CD4-positive, alpha-beta T cell treated with Interleukin-12 subunit alpha and Interleukin-12 subunit beta, for 1 hour (primary cell): Measurements from ENCODE around the gene TPST2.

Experiments used
- DNase-seq: peaks from one replicate; pipeline ENCODE4 v3.0.0-alpha.2; 2020

The TPST2 gene

GRCh38 chr22:26610072-26610958, 20.4 kb upstream of the TPST2 start:
- peak; percentile 56 for DNase-seq

- no peak for DNase-seq
These were observed 19.4 kb upstream of the TPST2 start for GRCh38 chr22:26609287-26609686.

- no peak for DNase-seq
These were observed 18.2 kb upstream of the TPST2 start for GRCh38 chr22:26608129-26608528.

- no peak for DNase-seq
These were observed 16.7 kb upstream of the TPST2 start for GRCh38 chr22:26606611-26607010.

GRCh38 chr22:26604368-26604767, 14.4 kb upstream of the TPST2 start:
- no peak for DNase-seq

- no peak for DNase-seq
These were observed 12.2 kb upstream of the TPST2 start for GRCh38 chr22:26602127-26602526.

- no peak for DNase-seq
These were observed 11.8 kb upstream of the TPST2 start for GRCh38 chr22:26601726-26602125.

- no peak for DNase-seq
These were observed 9.6 kb upstream of the TPST2 start for GRCh38 chr22:26599505-26599904.

GRCh38 chr22:26597480-26597879, 7.5 kb upstream of the TPST2 start:
- DNase-seq, result no peak

GRCh38 chr22:26597026-26597425, 7.1 kb upstream of the TPST2 start:
- DNase-seq, result peak; percentile 32

- DNase-seq, result no peak
These were observed 3.8 kb upstream of the TPST2 start for GRCh38 chr22:26593763-26594162.

- peak; percentile 65 for DNase-seq
These were observed 2.5 kb upstream of the TPST2 start for GRCh38 chr22:26592421-26592891.

GRCh38 chr22:26589367-26589844, 526 bp downstream of the TPST2 start:
- DNase-seq, result no peak

- no peak for DNase-seq
These were observed 1.1 kb downstream of the TPST2 start for GRCh38 chr22:26588729-26589366.

GRCh38 chr22:26587991-26588613, 1.8 kb downstream of the TPST2 start:
- no peak for DNase-seq

- DNase-seq, result no peak
These were observed 3.2 kb downstream of the TPST2 start for GRCh38 chr22:26586556-26587325.

GRCh38 chr22:26585104-26585790, 4.7 kb downstream of the TPST2 start:
- no peak for DNase-seq

- no peak for DNase-seq
These were observed 5.9 kb downstream of the TPST2 start for GRCh38 chr22:26584010-26584409.

GRCh38 chr22:26581633-26582168, 8.2 kb downstream of the TPST2 start:
- no peak for DNase-seq

- DNase-seq, result no peak
These were observed 8.9 kb downstream of the TPST2 start for GRCh38 chr22:26581026-26581425.

GRCh38 chr22:26580240-26580962, 9.5 kb downstream of the TPST2 start:
- no peak for DNase-seq
